Stimulated activated CD4-positive, alpha-beta T cell treated with anti-CD3 and anti-CD28 coated beads, Interleukin-15, amount 100 ng/mL, for 48 hours (primary cell): ENCODE data around the gene CCM2.
"Not testable (repeated sequence)": the region's sequence is repeated elsewhere in the genome, so short reads cannot be mapped to it uniquely, and the experiment has no call there.

Source experiments
- DNase-seq, 2 donors: peaks; one replicate each; pipeline ENCODE4 v3.0.0-alpha.2; 2020; ENCODE audit warnings: low read depth in 2 of 2

Gene CCM2

DNA sequence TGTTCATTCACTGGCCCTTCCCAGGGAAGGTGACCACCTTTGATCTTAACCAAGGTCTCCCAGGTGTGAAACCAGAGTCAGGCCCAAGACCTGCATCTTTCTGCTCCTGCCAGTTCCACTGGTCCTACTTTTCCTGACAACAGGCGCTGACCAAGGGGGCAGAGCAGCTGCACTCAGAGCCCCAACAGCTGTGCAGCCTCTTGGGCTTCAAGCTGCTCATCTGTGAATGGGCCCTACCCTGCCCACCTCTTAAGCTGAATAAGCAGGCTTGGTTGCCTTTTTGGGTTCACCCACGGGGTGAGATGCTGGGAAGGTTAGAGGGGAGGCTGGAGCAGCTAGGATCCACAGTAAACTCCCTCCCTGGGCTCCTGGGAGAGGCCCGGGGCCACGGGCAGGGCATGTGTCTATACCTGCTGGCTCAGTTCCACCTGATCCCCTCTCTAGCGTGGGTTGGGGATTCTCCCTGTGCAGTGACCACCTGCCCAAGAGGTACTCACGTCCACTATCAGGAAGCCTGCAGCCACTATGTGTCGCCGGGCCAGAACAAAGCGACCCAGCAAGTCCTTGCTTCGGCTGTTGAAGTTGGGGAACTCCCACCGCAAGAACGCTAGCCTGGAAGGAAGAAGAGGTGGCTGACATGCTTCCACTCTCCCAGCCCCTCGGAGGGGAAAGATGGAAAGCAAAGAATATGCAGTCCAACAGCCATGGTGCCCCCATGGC, 100.9 kb downstream of the CCM2 start:
- no peak for DNase-seq

DNA sequence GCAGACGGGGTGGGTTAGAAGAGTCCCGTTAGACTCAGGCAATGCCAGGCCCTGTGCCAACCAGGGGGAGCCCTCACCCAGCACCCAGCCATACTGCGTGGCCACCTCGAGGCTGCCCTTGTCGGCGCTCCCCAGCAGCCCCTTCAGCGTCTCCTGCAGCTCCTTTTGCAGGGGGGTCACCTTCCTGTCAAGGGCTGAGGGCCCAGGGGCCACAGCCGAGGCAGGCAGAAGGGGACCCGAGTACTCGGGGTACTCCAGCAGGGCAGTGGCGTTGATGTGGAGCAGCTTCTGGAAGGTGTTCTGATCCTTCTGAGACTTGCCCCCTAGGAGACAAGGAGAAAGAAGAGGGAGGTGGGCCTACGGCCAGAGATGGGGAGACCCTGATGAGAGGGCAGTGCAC, 101.7 kb downstream of the CCM2 start:
- no peak for DNase-seq

DNA sequence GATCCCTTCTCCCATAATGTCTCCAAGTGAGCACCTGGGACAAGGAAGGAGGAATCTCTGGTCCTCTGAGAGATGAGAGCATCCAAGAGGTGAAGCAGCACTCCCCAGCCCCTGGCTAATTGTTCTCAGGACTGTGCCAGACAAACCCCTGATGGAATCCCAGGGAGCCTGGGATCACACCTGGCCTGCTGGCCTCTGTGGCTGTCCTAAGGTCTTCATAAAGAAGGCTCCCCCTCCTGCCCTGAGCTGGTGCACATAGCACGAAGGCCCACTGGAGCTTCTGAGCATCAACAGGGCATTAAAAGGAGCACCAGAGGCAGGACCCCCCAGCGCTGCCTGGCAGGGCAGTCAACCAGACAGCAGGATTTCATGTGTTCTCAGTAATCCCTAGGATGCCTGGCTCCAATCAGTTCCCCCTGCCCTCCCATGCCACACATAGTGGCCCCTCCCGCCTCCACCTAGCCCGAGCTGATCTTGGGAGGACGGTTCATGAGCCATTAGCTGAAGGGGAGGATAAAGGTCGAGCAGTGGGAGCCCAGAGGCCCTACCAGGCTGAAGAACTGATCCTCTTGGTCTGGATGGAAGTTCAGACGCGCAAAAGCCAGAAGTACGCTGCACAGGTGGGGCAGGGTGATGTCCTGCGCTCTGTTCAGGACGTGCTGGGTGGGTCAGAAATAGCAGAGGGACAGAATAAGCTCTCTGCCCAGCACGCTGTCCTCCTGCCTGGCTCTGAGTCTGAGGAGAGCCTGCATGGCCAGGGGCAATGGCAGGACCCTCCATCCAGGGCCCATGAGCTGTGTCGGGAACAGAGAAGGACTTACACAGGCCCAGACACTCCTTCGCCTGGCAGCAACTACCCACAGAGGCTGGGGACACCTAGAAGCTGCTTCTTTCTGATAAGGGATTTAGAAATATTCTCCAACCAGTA, 103.0 kb downstream of the CCM2 start:
- no peak for DNase-seq

DNA sequence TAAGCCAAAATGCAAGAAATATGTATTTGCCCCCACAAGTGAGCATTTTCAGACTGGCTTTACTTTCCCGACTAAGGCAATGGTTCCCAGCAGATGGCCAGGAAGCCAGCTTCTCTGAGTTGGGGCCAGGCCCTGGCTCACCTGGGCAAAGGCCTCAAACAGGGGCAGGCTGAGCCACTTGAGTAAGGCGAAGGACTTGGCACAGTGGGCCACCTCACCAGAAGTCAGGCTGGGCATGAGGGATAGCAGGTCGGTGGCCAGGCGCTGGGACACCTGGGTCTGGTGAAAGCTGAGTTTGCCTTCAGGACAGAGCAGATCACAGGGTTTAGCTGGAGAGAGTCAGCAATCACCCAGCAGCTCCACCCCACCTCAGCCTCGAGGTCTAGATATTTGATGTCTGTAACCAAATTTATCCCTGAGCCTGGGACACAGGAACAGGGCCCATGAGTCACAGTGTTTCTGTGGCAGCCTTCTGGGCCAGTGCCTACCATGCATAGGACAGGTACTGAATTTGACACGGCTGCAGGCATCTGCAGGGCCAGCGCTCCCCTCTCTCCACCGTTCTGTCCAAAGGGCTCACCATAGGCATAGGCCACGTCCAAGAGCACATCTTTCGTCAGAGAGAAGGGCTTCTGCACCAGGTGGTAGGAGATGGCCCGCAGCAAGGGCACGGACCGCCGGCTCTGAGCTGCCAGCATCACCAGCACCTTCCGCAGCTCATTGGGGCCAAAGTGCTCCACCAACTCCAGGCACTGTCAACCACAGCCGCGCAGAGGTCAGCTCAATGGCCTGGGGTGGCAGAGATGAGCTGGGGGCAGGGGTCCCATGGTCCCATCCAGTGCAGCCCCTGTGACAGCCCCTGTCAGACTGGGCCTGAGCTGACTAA, 104.2 kb downstream of the CCM2 start:
- no peak for DNase-seq

DNA sequence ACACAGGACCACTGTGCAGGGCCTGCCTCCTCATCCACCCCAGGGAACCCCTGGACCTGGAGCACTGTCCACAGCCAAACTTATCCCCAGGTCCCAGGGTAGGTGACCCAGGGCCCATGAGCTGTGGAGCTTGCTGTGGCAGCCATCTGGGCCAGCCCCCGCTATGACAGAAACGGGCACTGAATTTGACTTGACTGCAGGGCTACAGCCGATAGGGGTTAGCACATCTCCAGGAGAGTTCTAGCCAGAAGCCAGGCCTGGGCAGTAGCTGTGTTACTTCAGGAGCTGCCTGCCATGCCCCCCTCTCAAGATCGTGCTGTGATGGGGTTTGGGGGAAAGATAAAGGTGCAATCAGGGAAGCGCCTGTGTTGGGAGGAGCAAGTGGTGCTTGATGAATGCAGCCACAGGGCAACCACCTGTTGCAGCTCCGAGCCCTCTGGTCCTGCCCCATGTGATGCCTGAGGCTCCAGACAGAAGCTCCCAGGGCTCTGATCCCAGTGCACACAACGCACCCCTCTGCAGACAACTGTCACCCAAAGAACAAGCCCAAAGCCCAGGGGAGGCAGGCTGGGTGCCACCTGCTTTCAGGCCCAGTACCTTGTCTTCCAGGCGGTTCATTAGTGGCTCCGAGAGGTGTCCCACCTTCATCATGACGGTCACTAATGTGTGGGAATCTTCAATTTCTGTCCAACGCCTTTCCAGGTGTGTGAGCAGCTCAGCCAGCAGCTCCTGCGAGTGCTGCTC, 105.0 kb downstream of the CCM2 start:
- DNase-seq: no peak

DNA sequence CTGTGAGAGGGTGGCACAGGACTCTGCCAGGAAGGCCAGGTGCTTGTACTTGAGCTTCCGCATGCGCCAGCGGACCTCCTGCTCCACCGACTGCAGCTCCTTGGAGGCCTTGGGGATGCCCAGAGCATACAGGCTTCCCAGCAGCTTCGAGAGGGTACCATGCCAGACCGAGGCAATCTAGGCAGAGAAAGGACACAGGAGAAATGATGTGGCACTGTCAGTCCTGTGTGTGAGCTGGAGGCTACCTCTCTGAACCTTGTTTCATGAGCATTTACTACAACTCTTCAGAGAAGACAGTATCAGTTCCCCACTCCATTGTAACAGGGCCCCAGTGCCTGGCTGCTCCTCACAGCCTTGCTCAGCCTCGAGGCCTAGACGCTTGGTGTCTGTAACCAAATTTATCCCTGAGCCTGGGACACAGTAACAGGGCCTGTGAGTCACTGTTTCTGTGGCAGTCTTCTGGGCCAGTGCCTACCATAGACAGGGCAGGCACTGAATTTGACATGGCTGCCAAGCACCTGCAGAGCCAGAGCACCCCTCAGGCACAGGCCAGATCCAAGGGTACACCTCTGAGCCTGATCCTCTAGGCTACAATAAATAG, 105.7 kb downstream of the CCM2 start:
- no peak for DNase-seq

DNA sequence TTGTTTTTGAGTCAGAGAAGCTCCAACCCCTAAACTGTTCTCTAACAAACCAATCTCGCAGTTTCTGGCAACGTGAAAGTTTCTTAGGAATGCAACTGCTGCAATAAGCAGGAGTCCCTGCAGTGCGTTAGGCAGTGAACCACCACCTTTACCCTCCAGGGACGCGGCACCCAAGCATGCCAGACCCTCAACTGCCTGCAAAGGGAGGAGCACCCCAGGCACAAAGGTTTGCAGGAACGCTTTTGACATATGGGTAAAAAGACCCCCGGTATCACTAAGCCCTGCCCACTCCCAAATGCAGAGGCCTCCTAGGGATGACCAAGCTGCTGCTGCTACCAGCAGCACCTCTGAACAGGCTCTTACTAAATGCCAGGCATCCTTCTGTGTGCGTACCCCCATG, 106.8 kb downstream of the CCM2 start:
- DNase-seq: no peak

DNA sequence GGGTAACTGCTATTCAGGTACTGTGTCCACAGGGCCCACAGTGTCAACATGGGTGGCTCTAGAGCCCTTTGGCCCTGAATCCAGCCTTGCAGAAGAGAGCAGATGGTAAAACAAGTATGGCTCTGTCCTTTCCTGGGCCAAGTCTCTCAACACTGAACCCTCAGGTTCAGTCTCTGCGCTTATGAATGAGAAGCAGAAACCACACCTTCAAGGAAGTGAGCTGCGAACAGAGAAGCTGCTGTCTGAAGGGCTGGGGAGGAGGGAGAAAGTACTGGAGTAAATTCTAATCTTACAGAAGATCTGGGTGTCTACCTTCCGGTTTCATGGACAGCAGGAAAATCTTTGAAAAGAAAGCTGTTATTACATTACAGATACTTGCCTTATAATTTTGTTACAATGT, 107.4 kb downstream of the CCM2 start:
- no peak for DNase-seq

DNA sequence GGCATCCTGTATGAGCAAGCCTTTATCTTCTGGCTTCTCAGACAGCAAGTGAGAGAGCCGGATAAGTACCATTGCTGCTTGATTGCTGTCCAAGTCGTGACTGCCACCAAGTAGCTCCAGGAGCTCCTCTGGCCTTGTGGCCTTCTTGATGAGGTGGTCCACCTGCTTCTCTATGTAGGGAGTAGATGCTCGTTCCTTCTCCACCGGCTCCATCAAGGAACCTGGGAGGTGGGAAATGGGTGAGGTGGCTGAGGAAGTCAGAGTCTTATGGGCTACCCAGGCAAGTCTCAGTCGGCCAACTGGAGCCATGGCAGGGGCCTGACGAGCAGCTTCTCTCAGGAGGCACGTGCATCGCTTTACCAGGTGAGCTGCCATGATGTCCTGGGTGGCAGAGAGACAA, 108.9 kb downstream of the CCM2 start:
- no peak for DNase-seq

DNA sequence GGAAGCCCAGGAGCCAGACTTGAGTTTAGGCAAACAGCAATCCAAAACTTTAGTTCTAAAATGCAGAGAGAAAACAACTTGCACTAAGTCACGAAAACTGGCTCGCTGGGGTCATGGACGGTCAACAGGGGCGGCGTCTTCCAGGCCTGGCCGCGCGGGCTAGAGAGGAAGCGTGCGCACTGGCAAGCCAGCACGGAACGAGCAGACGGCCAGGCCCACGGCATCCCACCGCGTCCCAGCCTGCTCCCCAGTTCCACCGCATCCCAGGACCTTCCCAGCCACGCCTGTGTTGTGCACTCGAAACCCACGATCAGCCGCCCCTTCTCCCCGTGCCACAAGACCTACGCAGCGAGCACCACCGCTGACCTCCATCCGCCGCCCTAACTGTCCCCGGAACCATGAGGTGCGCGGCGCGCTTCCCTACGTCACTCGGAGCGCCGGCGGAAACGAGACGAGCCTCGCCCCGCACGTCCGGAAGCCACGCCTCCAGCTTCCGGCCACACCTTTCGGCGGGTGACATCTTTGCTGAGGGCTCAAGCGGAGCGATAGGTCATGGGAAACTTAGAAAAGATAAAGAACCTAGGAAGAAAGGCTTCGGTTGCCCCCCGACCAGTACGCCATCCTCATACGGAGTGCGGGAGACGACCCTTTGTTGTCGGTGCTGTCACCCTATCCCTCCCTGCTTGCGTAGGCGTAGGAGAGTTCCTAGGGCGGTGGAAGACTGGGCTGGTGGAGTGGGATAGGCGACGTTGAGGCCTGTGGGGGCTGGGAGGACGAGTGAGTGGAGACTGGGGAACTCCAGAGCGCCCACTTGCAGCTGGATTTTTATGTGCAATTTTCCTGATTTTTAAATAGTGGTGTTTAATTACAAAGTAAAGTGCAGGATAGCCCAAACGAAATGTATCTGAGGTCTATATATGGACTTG, 111.6 kb downstream of the CCM2 start, which contains the start of gene TBRG4:
Gene TBRG4, minus strand, starts transcription at position 400 of the 926 bp plus-strand sequence. CDS start 2,460 bp downstream, outside the sequence.
- DNase-seq: peak; percentile 86 to 95

DNA sequence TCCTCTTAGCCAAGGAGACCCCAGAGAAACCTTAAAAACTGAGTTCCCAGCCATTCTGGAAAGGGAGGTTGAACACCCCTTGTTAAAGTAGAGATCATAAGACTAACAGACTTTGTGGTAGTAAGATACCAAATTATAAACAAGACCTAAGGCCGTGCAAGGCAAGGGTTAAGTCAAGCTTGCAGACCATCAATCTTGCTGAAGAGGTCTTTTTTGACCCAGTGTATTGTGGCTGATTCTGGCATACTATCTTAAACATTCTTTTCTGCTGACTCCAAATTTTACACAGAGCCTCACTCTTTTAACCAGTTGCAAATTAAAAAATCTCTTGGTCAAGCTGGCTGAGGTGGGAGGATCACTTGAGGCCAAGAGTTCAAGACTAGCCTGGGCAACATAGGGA, 112.6 kb downstream of the CCM2 start:
- no peak for DNase-seq

DNA sequence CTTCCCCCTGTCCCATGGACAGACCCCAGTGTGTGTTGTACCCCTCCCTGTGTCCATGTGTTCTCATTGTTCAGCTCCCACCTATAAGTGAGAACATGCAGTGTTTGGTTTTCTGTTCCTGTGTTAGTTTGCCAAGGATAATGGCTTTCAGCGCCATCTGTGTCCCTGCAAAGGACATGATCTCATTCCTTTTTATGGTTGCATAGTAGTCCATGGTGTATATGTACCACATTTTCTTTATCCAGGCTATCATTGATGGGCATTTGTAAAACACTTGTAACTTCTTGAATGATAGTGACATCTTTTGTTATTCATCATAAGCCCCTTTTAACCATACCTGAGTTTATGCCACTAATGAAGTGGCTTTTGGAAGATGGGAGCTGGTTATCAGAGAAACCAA, 114.3 kb downstream of the CCM2 start:
- DNase-seq: not testable (repeated sequence)

DNA sequence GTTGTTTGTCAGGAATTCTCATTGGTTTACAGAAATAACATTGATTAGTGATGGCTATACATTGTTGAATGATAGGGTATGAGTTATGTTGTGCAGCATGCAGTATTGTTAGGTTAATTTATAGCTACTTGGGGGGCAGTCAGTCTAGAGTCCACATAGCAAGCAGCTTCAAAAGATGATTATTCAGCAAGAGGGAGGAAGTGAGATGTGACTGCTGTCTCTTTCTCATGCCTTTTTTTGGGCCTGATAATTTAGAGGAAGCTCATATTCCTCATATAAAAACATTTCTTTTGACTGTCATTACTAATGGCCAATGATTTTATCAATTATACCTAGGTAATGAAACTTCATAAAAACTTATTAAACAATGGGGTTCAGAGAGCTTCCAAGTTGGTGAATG, 114.9 kb downstream of the CCM2 start:
- no peak for DNase-seq

DNA sequence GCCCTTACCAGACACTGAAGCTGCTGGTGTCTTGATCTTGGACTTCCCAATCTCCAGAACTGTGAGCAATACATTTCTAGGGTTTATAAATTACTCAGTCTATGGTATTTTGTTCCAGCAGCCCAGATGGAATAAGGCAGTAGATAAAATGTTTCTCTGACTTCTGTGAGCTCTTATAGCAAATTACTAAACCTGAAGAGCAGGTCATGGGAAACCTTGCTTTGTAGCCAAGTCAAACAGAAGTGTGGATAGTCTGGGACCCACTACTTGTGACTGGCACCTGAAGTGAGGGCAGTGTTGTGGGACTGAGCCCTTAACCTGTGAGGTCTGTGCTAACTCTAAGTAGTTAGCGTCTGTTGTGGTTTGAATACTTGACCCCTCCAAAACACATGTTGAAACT, 116.0 kb downstream of the CCM2 start:
- DNase-seq: no peak

DNA sequence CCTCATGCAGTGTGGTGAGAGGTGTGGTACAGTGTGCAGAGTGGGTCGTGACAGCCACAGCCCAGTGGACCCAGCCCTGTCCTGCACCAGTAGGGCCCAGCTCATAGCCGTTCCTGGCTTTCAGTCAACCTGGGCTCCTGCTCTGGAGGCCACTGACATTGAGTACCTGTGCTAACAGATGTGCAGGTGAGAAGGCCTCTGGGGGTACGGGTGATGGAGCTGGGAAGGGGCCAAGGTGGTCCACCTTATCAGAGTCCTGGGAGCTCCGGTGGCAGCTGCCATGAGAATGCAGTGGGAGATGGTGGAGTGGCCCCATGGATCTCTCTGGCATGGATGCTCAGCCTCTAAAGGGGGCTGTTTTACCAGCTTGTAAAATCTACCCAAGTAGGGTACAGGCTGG, 117.6 kb downstream of the CCM2 start:
- DNase-seq: no peak

DNA sequence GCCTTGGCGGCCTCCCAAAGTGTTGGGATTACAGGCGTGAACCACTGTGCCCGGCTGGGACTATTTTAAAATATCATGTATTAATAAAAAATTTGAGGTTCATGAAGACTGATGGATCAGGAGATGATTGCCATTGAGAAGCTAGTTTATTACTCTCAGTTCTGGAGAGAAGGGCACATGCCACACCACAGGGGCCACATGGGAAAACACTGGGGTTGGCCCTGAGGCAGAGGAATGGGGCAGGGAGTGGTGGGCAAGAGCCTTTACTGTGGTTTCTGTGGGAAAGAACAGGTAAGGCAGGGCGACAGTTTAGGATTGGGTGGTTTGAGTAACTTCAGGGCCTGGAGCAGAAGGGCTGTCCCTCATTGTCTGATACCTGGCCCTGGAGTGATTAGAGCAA, 118.3 kb downstream of the CCM2 start:
- DNase-seq: no peak

DNA sequence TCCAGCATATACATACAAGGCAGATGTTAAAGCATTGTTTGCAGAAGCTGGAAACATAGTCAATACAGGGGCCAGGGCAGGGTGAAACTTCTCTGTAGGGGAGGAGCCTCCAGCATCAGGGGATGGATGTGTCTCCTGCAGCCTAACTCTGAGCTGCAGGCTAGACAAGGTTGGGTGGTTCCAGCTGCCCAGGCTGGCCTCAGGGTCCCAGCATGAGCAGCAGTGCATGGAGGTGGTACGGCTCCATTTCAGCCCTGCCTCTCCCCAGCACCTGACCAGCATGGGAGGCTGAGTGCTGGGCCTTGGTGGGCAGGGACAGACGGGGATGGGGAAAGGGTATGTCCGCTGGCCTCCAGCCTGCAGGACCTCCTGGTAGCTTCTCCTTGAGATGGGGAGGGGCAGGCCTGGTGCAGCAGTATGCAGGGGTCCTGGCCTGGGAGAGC, 118.9 kb downstream of the CCM2 start:
- DNase-seq: no peak

DNA sequence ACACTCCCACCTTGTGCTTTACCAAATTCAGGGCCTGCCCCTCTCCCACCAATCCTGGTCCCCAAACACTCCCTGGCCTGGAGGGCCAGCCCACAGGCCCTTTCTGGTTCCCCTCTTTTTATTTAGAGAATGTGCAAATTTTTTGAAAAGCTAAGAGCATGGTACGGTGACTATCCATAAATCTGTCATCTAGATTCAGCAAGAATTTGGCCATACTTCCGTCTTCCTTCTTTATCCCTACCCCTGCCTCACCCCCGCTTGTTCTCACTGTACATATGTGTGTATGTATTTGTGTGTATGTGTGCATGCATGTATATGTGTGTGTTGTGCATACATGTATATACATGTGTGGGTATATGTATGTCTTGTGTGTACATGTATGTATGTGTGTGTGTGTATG, 119.5 kb downstream of the CCM2 start:
- DNase-seq: no peak

DNA sequence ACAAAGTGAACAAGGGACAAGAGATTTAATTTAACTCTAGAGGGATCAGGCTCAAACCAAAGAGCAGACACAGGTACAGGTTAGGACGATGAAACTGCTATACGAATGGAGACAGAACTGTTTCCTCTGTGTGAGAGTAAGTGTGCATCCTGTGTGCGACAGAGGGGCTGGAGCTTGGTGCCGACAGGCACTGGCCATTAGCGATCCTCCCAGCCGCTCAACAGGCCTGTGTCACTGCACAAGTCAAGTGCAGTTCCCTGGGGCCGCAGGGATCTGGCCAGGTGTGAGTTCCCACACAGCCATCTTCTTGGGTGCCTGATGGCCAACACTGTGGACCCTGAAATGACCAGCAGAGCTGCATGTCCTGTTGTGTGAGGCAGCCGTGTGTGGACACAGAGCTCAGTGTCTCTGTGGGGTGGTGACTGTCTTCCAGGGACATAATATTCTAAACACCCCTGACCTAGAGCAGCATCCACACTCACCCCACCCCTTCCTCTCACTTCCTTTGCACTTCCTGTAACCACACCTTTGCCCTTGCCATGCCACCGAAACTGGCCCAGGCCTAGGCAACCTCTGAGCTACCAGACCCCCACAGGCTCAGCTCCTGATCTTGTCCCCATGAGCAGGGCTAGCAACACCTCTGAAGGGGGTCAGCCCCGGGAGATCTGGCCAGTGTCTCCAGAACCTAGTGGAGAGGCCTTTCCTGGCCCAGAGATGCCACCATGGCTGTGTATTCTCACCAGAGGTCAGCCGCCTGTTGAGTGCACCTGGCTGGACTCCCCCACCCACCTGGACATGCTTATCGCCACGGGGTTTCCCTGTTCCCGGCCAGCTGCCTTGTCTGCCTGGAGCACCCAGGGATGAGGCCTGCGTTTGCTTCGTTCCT, 123.2 kb downstream of the CCM2 start:
- DNase-seq: no peak
